Thoracic aorta (tissue), 2 donors: ENCODE results near the gene LST1. TPM values are rescaled to one million over a fixed set of nuclear protein-coding genes. Genes with fewer than 3 reads are reported as not detected.

Experiments
- ATAC-seq: fragments of 150-250 bp; one replicate; pipeline ENCODE4 v1.8.0; 2017; ENCODE audit warnings: low read depth; ENCODE audit not compliant: insufficient number of reproducible peaks, low FRiP score
- DNase-seq: peaks from one replicate; pipeline ENCODE4 v3.0.0-alpha.2; 2020; ENCODE audit warnings: low spot score
- H3K27ac ChIP-seq, 2 donors: fragments of 200-600 bp; sonication (generic); 1 replicate in 1 of 2; 2 replicates in 1 of 2; pipeline ENCODE4 v1.5.1; 2016; ENCODE audit warnings: mild to moderate bottlenecking in 2 of 2, moderate library complexity in 2 of 2
- H3K27me3 ChIP-seq: fragments of 200-600 bp; sonication (generic); replicated peaks from 2 replicates; pipeline ENCODE4 v1.6.0; 2016; ENCODE audit warnings: mild to moderate bottlenecking; ENCODE audit not compliant: insufficient read depth
- H3K36me3 ChIP-seq: fragments of 200-600 bp; sonication (generic); one replicate; pipeline ENCODE4 v1.5.1; 2016
- H3K4me1 ChIP-seq, 2 donors: fragments of 200-600 bp; sonication (generic); 1 replicate in 1 of 2; 2 replicates in 1 of 2; pipeline versions ENCODE4 v1.5.1 to v1.6.0; 2016; ENCODE audit warnings: low read depth in 2 of 2, mild to moderate bottlenecking in 1 of 2; ENCODE audit not compliant: control insufficient read depth in 1 of 2
- H3K4me3 ChIP-seq: fragments of 200-600 bp; sonication (generic); 2 replicates; pipeline ENCODE4 v1.5.1; 2016; ENCODE audit warnings: mild to moderate bottlenecking
- H3K9me3 ChIP-seq: fragments of 200-600 bp; sonication (generic); 2 replicates; pipeline ENCODE4 v1.5.1; 2016
- CTCF ChIP-seq: fragments of 200-600 bp; sonication (generic); IDR thresholded peaks from one replicate; pipeline ENCODE4 v1.5.1; 2019; ENCODE audit warnings: antibody characterized with exemption
- total RNA-seq, 2 donors: library from RNA; depleted of rRNA; stranded (reverse); fragments of >200 nt; gene quantifications; one replicate each; pipeline versions ENCODE4 v1.1.0 to v1.2.3, GENCODE V29; 2016

The LST1 gene
- total RNA-seq, 2 donors from 2014 or later: 4.9 to 37.9 TPM

GRCh38 chr6:31567531-31568370, 18.3 kb upstream of the LST1 start:
- no peak overlapping the region for H3K27ac ChIP-seq
- H3K9me3 ChIP-seq: no peaks in the 10 kb centered on the region
- no peak for DNase-seq
- H3K27me3 ChIP-seq: no peaks in the 10 kb centered on the region
- H3K4me1 ChIP-seq: no peaks in the 10 kb centered on the region
- ATAC-seq: no peak
- H3K36me3 ChIP-seq: no peaks in the 10 kb centered on the region
- H3K4me3 ChIP-seq: no peak overlapping the region
- TF ChIP-seq CTCF: no peak

GRCh38 chr6:31568537-31568961, 17.5 kb upstream of the LST1 start:
- TF ChIP-seq CTCF: no peak
- ATAC-seq: no peak
- H3K27me3 ChIP-seq: no peaks in the 10 kb centered on the region

DNA sequence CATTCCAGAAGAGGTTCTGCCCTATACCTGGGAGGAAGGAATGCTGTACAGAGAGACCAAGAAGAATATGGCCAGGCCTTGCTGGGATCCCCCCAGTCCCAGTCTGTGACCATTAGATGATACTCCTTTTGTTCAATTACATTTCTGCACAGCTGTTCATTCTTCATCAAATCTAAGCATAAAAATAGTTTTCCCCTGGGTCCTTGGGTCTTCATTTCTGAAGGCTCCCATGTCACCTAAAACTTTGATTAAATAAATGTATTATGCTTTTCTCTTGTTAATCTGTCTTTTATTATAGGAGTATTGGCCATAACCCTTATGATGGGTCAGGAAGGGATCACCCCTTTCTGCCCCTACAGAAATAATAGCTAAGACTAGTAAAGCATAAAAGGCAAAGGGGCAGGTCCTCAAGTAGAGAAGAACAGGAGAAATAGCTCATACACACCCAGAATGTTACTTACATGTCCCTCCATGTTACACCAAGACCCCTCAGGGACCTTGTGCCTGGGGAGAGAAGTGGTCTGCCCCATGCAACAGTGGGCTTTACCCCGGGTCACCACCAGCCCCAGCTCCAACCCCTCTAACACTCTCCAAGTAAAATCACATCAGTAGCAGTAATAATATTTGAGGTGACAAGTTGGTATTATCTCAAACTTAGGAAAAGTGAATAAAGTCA, 16.1 kb upstream of the LST1 start:
- no peaks in the 10 kb centered on the region for H3K27me3 ChIP-seq
- H3K4me3 ChIP-seq: no peak overlapping the region
- no peaks in the 10 kb centered on the region for H3K4me1 ChIP-seq
- ATAC-seq (no peak), DNase-seq (no peak)
- H3K9me3 ChIP-seq: no peaks in the 10 kb centered on the region
- no peaks in the 10 kb centered on the region for H3K36me3 ChIP-seq
- TF ChIP-seq CTCF: no peak
- no peak overlapping the region for H3K27ac ChIP-seq

More at GRCh38 chr6:31568537-31568961, 17.5 kb upstream of the LST1 start:
- no peaks in the 10 kb centered on the region for H3K9me3 ChIP-seq
- no peaks in the 10 kb centered on the region for H3K36me3 ChIP-seq
- no peak overlapping the region for H3K4me3 ChIP-seq
- DNase-seq: no peak
- no peak overlapping the region for H3K27ac ChIP-seq
- H3K4me1 ChIP-seq: no peaks in the 10 kb centered on the region

GRCh38 chr6:31572041-31572911, 13.8 kb upstream of the LST1 start, which contains the start of gene LTA:
TSS of gene LTA (plus strand) at chr6:31572289. CDS start at chr6:31572743, 454 bp downstream.
- no peak for DNase-seq
- no peaks in the 10 kb centered on the region for H3K9me3 ChIP-seq
- no peak for TF ChIP-seq CTCF
- ATAC-seq: no peak
- H3K27me3 ChIP-seq: no peaks in the 10 kb centered on the region
- peak within 1 kb of the TSS; percentile 21 for H3K4me3 ChIP-seq
- no peaks in the 10 kb centered on the region for H3K4me1 ChIP-seq
- H3K36me3 ChIP-seq: no peaks in the 10 kb centered on the region
- H3K27ac ChIP-seq: no peak within 1 kb of the TSS
